ENCODE data around the gene RNASE8.
"Not testable (repeated sequence)": the region's sequence is repeated elsewhere in the genome, so short reads cannot be mapped to it uniquely, and the experiment has no call there.

The RNASE8 gene, protein sequence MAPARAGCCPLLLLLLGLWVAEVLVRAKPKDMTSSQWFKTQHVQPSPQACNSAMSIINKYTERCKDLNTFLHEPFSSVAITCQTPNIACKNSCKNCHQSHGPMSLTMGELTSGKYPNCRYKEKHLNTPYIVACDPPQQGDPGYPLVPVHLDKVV

GRCh38 chr14:21057803-21058675 is at the start of gene RNASE8:
RNASE8 (plus strand) TSS chr14:21057822; CDS start chr14:21057893, 71 bp downstream.
- Mint-ChIP-seq H3K4me3 (no peak within 1 kb of the TSS), H3K36me3 (ENCODE audit: low read depth) (no peaks in the 10 kb centered on the region), H3K9me3 (no peaks in the 10 kb centered on the region), H3K4me1 (ENCODE audit: low read depth) (no peaks in the 10 kb centered on the region), H3K27me3 (peaks cover 11% of the 10 kb centered on the region), H3K27ac (no peak within 1 kb of the TSS)

- not testable (repeated sequence) for H3K36me3 Mint-ChIP-seq (ENCODE audit: low read depth); H3K27ac Mint-ChIP-seq; H3K9me3 Mint-ChIP-seq; H3K4me1 Mint-ChIP-seq (ENCODE audit: low read depth); H3K4me3 Mint-ChIP-seq
- peaks cover 14% of the 10 kb centered on the region for H3K27me3 Mint-ChIP-seq
Measured at GRCh38 chr14:21009721-21010120, 47.9 kb upstream of the RNASE8 start.

DNA sequence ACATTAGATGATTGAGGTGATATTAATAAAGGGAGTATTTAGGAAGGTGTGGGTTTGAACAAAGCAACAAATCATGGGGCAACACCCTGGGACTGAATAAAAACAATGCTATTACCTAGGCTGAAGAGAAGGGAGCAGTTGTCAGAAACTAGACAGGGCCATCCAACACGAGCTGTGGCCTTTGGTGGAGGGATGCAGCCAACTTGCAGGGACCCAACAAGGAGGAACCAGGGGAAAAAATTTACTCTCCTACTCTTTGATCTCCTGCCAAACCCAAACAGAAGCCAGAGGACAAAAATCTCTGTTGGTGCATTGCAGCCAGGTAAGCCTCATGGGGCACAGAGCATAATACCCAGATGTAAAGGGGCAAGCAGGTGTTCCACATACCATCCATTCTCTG is 46.5 kb upstream of the RNASE8 start:
- Mint-ChIP-seq H3K4me3 (no peak overlapping the region), H3K4me1 (ENCODE audit: low read depth) (no peaks in the 10 kb centered on the region), H3K27ac (no peak overlapping the region), H3K9me3 (no peaks in the 10 kb centered on the region), H3K27me3 (peaks cover 14% of the 10 kb centered on the region), H3K36me3 (ENCODE audit: low read depth) (no peaks in the 10 kb centered on the region)

DNA sequence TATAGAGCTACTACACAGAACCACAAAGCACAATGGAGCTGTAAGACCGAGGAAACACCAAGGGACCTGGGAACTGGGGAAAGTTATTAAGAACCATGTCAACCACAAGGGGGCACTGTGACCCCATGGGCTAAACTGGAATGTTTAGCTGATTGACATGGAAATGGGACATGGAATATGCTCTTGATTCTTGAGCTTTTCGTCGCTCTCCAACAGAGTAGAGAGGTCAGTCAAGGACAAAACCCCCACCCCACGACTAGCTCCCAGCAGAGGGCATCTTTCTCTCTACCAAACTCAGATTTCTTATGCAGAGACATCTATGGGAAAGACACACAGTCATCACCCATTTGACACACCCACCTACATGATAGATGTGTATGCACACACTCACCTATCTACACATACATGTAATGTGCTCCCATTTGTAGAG is 42.8 kb upstream of the RNASE8 start:
- no peak overlapping the region for H3K27ac Mint-ChIP-seq
- peaks cover 14% of the 10 kb centered on the region for H3K27me3 Mint-ChIP-seq
- H3K9me3 Mint-ChIP-seq, result no peaks in the 10 kb centered on the region
- H3K4me1 Mint-ChIP-seq (ENCODE audit: low read depth), result no peaks in the 10 kb centered on the region
- no peaks in the 10 kb centered on the region for H3K36me3 Mint-ChIP-seq (ENCODE audit: low read depth)
- H3K4me3 Mint-ChIP-seq, result no peak overlapping the region

DNA sequence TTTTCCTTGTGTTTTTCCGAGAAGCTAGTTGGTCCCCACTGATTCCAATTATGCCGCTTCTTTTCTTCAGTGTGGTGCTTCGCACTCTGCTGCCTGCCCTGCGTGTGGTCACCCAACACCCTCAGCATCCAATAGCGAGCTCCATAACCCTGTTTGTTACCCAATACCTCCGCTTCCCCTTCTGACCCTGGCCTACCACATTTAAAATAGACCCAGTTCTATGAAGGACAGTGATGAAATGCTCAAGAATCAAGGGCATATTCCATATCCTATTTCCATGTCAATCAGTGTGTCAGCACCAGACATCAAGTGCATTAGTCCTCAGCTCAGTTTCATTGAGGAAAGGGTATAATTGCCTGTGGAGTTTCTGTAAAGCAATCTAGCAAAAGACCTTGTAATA is 42.3 kb upstream of the RNASE8 start:
- no peaks in the 10 kb centered on the region for H3K9me3 Mint-ChIP-seq
- H3K4me1 Mint-ChIP-seq (ENCODE audit: low read depth), result no peaks in the 10 kb centered on the region
- no peak overlapping the region for H3K4me3 Mint-ChIP-seq
- H3K27me3 Mint-ChIP-seq, result peaks cover 14% of the 10 kb centered on the region
- no peak overlapping the region for H3K27ac Mint-ChIP-seq
- no peaks in the 10 kb centered on the region for H3K36me3 Mint-ChIP-seq (ENCODE audit: low read depth)

DNA sequence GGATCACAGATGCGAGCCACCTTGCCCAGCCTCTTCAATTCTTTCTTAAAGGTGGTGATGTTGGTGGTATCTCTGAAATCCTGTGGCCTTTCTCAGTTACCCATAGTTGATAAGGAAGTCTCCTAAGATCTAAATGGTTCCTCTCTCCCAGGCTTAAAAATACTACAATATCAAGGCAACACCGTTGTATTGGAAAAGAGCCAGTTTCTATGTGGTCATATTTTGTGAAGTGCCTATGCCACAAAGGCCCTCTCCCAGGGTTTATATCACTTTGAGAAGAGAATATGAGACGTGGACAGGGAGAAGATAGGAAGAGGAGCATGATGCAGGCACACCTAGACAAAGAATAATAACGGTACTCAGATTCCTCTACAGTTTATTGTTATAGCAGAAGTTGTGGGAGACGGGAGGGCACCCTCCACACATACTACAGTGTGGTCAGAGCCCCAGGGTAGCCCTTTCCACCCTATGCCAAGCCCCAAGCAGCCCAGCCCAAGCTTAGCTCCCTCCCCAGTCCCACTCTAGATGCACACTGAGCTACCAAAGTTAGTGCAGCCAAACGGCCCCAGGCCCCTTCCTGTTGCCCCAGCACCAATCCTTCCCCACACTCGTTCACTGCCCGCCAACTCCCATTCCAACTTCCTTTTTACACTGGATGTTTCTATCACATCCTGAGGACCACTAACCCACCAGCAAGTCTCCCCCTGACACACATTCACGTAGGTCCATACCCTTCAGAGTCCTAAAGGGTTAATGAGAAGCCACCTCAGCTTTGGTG is 41.0 kb upstream of the RNASE8 start:
- H3K27ac Mint-ChIP-seq, result no peak overlapping the region
- no peaks in the 10 kb centered on the region for H3K36me3 Mint-ChIP-seq (ENCODE audit: low read depth)
- no peaks in the 10 kb centered on the region for H3K4me1 Mint-ChIP-seq (ENCODE audit: low read depth)

GRCh38 chr14:21017528-21018245 is 39.9 kb upstream of the RNASE8 start:
- no peaks in the 10 kb centered on the region for H3K9me3 Mint-ChIP-seq
- H3K27ac Mint-ChIP-seq, result no peak overlapping the region
- no peak overlapping the region for H3K4me3 Mint-ChIP-seq
- no peaks in the 10 kb centered on the region for H3K36me3 Mint-ChIP-seq (ENCODE audit: low read depth)
- H3K4me1 Mint-ChIP-seq (ENCODE audit: low read depth), result no peaks in the 10 kb centered on the region
- peaks cover 4% of the 10 kb centered on the region for H3K27me3 Mint-ChIP-seq

More for the DNA sequence above, 41.0 kb upstream of the RNASE8 start:
- no peaks in the 10 kb centered on the region for H3K9me3 Mint-ChIP-seq
- H3K4me3 Mint-ChIP-seq, result no peak overlapping the region
- H3K27me3 Mint-ChIP-seq, result peaks cover 14% of the 10 kb centered on the region

DNA sequence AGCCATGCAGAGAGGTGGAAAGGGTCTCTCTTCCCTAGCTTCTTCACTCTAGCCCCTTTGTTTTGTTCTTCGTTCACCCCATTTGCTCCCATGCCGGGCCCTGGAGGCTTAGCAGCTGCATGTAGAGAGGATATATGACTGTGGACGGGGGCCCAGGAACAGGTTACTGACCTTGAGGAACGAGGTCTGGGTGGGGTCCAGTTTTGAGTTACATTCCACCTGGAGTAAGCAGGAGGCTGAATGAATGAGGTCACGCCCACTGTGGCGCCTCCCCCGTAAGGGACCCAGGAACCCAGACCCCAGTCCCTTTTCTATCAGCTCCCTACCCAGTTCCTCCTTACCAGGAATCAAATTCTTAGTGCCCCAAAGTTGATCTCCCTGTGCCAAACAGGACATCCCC is 39.3 kb upstream of the RNASE8 start:
- no peaks in the 10 kb centered on the region for H3K27me3 Mint-ChIP-seq
- H3K9me3 Mint-ChIP-seq, result no peaks in the 10 kb centered on the region
- H3K4me3 Mint-ChIP-seq, result no peak overlapping the region
- no peak overlapping the region for H3K27ac Mint-ChIP-seq
- no peaks in the 10 kb centered on the region for H3K36me3 Mint-ChIP-seq (ENCODE audit: low read depth)
- H3K4me1 Mint-ChIP-seq (ENCODE audit: low read depth), result no peaks in the 10 kb centered on the region

DNA sequence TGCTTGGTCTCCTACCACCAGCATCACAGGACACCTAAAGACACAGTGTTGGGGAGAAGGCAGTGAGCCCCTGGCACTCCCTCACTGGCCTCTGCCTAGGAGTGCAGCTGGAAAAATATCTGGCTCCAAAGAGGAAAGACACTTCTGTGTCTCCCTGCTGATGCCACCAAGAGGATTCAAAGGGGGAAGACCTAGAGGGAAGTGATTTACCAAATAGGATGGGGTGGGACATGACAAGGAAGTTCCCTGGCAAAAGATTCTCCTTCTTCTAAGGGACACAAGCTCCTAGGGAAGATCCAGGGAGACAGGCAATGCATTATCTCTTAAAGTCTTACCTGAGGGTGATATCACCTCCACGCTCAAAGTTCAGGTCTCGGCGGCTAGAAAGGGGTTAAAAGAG is 38.8 kb upstream of the RNASE8 start:
- no peaks in the 10 kb centered on the region for H3K36me3 Mint-ChIP-seq (ENCODE audit: low read depth)
- peaks cover 2% of the 10 kb centered on the region for H3K4me1 Mint-ChIP-seq (ENCODE audit: low read depth)
- peaks cover under 1% of the 10 kb centered on the region for H3K27me3 Mint-ChIP-seq
- no peak overlapping the region for H3K4me3 Mint-ChIP-seq
- no peak overlapping the region for H3K27ac Mint-ChIP-seq
- H3K9me3 Mint-ChIP-seq, result no peaks in the 10 kb centered on the region

DNA sequence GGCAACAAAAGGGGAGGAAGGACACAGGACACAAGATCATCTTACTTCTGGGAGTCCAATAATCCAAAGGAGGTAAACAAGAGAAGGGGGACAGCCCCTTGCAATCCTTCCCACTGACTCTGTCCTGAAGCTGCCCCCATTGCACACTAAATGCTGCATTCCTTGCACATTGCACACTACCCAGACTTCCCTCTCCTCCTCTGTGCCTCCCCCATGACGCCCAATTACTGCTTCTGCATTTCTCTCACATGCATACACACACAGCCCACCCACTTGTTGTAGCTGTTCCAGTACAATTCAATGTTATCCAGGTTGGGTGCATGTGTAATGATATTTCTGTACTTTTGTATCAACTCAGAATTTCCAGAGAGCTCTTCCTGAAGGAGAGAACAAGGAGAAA is 38.3 kb upstream of the RNASE8 start:
- no peaks in the 10 kb centered on the region for H3K36me3 Mint-ChIP-seq (ENCODE audit: low read depth)
- H3K27me3 Mint-ChIP-seq, result peaks cover 6% of the 10 kb centered on the region
- peaks cover 8% of the 10 kb centered on the region for H3K4me1 Mint-ChIP-seq (ENCODE audit: low read depth)
- no peaks in the 10 kb centered on the region for H3K9me3 Mint-ChIP-seq
- H3K4me3 Mint-ChIP-seq, result no peak overlapping the region
- H3K27ac Mint-ChIP-seq, result no peak overlapping the region

DNA sequence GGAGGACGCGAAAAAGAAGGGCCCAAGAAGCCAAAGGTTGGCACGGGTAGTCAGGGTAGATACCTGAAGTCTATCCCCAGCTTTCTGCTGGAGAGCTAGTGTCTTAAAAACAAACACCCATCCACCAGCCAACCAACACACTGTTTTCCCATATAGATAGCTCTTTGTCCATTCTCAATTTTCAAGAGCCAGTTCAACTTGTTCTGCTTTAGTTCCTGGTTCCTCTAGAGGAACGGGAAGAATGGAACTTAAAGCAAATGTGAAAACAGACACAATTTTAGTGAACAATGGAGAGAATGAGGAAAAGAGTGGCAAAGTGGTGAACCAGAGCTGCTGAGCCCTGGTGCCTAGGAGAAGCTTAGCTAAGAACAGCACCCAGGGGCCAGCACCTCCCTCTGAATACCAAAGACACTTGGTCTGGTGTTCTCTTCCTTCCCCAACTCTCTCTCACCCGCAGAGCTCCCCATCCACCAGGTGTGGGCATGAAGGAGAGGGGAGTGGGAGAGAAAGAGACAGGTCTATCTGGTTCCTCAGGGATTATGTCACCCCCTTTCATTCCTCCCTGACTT is 36.6 kb upstream of the RNASE8 start:
- Mint-ChIP-seq H3K4me1 (ENCODE audit: low read depth) (peaks cover 11% of the 10 kb centered on the region), H3K27me3 (peaks cover 8% of the 10 kb centered on the region), H3K36me3 (ENCODE audit: low read depth) (no peaks in the 10 kb centered on the region), H3K27ac (no peak overlapping the region), H3K9me3 (no peaks in the 10 kb centered on the region), H3K4me3 (no peak overlapping the region)

- Mint-ChIP-seq H3K4me1 (ENCODE audit: low read depth) (peaks cover 11% of the 10 kb centered on the region), H3K9me3 (no peaks in the 10 kb centered on the region), H3K27ac (no peak overlapping the region), H3K4me3 (no peak overlapping the region), H3K36me3 (ENCODE audit: low read depth) (no peaks in the 10 kb centered on the region), H3K27me3 (peaks cover 8% of the 10 kb centered on the region)
Measured at GRCh38 chr14:21022686-21023085, 34.9 kb upstream of the RNASE8 start.

DNA sequence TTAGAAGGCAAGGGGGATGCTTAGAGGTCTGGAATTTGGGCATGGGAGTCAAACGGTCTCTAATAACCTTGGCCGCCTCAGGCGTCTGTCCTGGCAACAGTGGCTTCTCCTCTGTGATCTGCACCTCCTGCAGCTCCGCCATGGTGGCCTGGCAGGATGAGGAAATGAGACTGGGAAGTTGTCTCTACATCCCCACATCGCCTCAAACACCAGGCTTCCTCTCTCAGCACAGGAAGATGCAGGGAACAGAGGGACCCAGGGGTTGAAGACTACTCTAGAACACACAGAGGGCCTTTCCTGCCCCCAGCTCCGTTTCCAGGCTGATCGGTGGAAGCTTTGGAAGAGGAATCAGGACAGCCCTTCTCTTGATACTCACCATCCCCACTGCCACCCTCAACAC is 34.4 kb upstream of the RNASE8 start:
- H3K27ac Mint-ChIP-seq, result no peak overlapping the region
- no peaks in the 10 kb centered on the region for H3K36me3 Mint-ChIP-seq (ENCODE audit: low read depth)
- H3K4me3 Mint-ChIP-seq, result no peak overlapping the region
- H3K9me3 Mint-ChIP-seq, result no peaks in the 10 kb centered on the region
- peaks cover 8% of the 10 kb centered on the region for H3K27me3 Mint-ChIP-seq
- peaks cover 11% of the 10 kb centered on the region for H3K4me1 Mint-ChIP-seq (ENCODE audit: low read depth)

GRCh38 chr14:21023817-21024584 is 33.6 kb upstream of the RNASE8 start:
- peak overlapping the region; percentile 68 for H3K4me3 Mint-ChIP-seq
- no peaks in the 10 kb centered on the region for H3K9me3 Mint-ChIP-seq
- H3K36me3 Mint-ChIP-seq (ENCODE audit: low read depth), result no peaks in the 10 kb centered on the region
- peak overlapping the region; percentile 14 for H3K27ac Mint-ChIP-seq
- H3K4me1 Mint-ChIP-seq (ENCODE audit: low read depth), result peaks cover 11% of the 10 kb centered on the region
- peaks cover 8% of the 10 kb centered on the region for H3K27me3 Mint-ChIP-seq
